ENCODE measurements around the gene CEP76. TPM values are rescaled to one million over a fixed set of nuclear protein-coding genes. Genes with fewer than 3 reads are reported as not detected.

Gene CEP76
- total RNA-seq, 4 donors from 2014 or later, result 7.0 to 10.0 (median 9.3) TPM

DNA sequence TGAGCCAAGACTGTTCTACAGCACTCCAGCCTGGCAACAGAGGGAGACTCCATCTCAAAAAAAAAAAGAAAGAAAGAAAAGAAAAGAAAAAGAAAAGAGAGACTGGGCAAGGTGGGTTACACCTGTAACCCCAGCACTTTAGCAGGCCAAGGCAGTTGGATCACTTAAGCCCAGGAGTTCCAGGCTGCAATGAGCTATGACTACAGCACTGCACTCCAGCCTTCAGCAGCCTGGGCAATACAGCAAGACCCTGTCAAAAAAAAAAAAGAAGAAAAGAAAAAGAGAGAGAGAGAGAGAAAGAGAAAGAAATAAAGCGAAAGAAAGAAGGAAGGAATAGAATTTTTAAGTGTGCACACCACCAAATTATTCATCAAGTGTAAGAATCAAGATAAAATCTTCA lies 47.6 kb downstream of the CEP76 start:
- intact Hi-C loops (cut with DNase I), result no loop called here
- H3K27me3 ChIP-seq, result no peaks in the 10 kb centered on the region
- H3K9me3 ChIP-seq, result no peaks in the 10 kb centered on the region
- peaks cover 0 to 5% of the 10 kb centered on the region in 2 donors for H3K4me1 ChIP-seq
- H3K36me3 ChIP-seq, result no peaks in the 10 kb centered on the region
- H3K27ac ChIP-seq, result no peak overlapping the region
- no peak overlapping the region for H3K4me3 ChIP-seq (replicated peaks in 1 of 3)
- DNase-seq, result no peak
- 95% methylated on average over 1 of the region's 1 CpG for WGBS, 2 donors
- TF ChIP-seq POLR2A (IDR thresholded peaks at IDR 0.05), result no peak
- TF ChIP-seq, protein P1, sequence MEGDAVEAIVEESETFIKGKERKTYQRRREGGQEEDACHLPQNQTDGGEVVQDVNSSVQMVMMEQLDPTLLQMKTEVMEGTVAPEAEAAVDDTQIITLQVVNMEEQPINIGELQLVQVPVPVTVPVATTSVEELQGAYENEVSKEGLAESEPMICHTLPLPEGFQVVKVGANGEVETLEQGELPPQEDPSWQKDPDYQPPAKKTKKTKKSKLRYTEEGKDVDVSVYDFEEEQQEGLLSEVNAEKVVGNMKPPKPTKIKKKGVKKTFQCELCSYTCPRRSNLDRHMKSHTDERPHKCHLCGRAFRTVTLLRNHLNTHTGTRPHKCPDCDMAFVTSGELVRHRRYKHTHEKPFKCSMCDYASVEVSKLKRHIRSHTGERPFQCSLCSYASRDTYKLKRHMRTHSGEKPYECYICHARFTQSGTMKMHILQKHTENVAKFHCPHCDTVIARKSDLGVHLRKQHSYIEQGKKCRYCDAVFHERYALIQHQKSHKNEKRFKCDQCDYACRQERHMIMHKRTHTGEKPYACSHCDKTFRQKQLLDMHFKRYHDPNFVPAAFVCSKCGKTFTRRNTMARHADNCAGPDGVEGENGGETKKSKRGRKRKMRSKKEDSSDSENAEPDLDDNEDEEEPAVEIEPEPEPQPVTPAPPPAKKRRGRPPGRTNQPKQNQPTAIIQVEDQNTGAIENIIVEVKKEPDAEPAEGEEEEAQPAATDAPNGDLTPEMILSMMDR (IDR thresholded peaks at IDR 0.05), result no peak

DNA sequence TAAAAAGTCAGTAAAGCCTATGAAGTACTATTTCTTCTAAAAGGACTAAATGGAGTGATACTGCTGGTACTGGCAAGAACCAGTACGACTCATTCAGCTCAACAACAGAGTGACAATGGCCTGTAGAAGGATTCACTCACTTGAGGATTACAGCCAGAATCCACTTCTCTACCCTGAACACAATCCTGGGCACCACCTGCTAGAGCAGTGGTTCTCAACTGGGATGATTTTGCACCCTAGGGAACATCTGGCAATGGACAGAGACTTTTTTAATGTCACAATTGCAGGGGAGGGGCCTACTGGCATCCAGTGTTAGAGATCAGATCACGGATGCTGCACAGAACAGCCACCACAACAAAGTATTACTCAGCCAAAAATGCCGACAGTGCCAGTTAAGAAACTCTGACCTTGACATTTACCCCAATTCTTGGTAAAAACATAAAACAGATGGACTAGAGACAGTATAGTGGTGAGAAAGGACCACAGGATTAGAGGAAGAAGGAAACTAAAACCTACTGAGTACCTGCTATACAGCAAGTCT lies 49.6 kb downstream of the CEP76 start:
- Histone ChIP-seq H3K36me3 (no peaks in the 10 kb centered on the region), H3K4me1 (peaks cover 0 to 5% of the 10 kb centered on the region in 2 donors), H3K4me3 (replicated peaks in 1 of 3) (no peak overlapping the region), H3K9me3 (no peaks in the 10 kb centered on the region), H3K27ac (no peak overlapping the region), H3K27me3 (no peaks in the 10 kb centered on the region)
- TF ChIP-seq, protein P1 (IDR thresholded peaks at IDR 0.05), result no peak
- TF ChIP-seq POLR2A (IDR thresholded peaks at IDR 0.05), result no peak
- intact Hi-C loops (cut with DNase I), result no loop called here
- 77 to 80% methylated on average over 3 of the region's 3 CpGs for WGBS, 2 donors
- DNase-seq, result no peak

DNA sequence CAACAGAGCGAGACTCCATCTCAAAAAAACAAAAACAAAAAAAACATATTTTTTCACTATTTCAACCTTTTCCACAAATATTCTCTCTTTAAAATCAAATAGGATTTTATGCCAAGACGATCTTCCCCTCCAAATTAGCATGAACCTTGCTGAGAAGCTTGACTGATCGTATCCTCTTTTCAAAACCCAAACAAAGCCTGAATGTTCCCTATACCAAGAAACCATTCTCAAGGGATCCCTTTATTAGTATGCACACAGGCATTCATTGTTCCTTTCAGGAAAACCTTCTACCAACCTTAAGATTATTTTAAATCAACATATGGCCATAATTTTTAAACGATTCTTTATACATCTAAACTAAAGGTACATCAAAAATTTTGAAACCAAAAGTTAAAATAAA lies 50.9 kb downstream of the CEP76 start:
- Histone ChIP-seq H3K36me3 (no peaks in the 10 kb centered on the region), H3K4me3 (replicated peaks in 1 of 3) (no peak overlapping the region), H3K27me3 (no peaks in the 10 kb centered on the region), H3K9me3 (no peaks in the 10 kb centered on the region), H3K27ac (no peak overlapping the region), H3K4me1 (peaks cover 0 to 4% of the 10 kb centered on the region in 2 donors)
- TF ChIP-seq, protein P1 (IDR thresholded peaks at IDR 0.05), result no peak
- no peak for TF ChIP-seq POLR2A (IDR thresholded peaks at IDR 0.05)
- WGBS, 2 donors, result 84 to 85% methylated on average over 4 of the region's 4 CpGs
- DNase-seq, result no peak
- intact Hi-C loops (cut with DNase I), result no loop called here

DNA sequence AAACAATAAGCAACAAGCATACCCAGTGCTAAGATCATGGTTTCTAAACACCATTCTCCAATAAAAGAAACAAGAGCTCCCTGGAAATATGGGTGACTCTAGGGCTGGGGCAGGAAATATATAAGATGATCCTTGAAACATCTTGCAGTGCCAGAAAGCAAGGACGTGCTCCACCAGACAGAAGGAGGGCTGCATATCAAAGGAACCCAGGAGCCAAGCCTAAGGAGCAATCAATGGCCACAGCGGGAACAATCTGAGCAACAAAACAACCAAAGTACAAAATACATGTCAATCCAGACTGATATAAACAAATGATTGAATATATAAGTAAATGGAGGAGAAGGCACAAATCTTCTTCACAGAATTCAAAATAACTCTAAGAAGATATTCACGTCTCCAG lies 54.8 kb downstream of the CEP76 start:
- 86 to 87% methylated on average over 3 of the region's 3 CpGs for WGBS, 2 donors
- Histone ChIP-seq H3K27ac (no peak overlapping the region), H3K27me3 (no peaks in the 10 kb centered on the region), H3K9me3 (no peaks in the 10 kb centered on the region), H3K4me1 (peaks cover 11 to 15% of the 10 kb centered on the region in 2 donors), H3K36me3 (no peaks in the 10 kb centered on the region), H3K4me3 (replicated peaks in 1 of 3) (no peak overlapping the region)
- DNase-seq, result no peak
- intact Hi-C loops (cut with DNase I), result no loop called here
- TF ChIP-seq POLR2A (IDR thresholded peaks at IDR 0.05), result no peak
- TF ChIP-seq, protein P1 (IDR thresholded peaks at IDR 0.05), result no peak

DNA sequence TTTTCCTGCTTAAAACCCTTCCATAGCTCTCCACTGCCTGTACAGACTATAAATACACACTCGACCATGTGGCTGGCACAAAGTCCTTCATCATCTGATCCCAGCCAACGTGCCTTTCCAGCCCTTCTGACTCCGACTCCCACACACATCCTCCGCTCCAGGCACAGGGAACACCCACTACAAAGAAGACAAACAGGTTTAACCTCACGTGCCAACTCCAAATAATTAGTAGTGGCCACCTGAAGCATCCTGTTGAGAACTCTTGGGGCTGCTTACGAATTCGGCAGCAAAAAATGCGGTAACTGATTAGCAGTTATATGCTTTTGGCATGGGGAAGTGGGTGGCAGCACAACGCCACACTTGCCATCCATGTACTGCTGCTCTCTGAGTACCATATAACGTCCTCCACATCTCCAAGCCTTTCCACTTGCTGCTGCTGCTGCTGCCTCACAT lies 56.7 kb downstream of the CEP76 start:
- TF ChIP-seq POLR2A (IDR thresholded peaks at IDR 0.05), result no peak
- TF ChIP-seq, protein P1 (IDR thresholded peaks at IDR 0.05), result no peak
- no peak overlapping the region for H3K4me3 ChIP-seq (replicated peaks in 1 of 3)
- intact Hi-C loops (cut with DNase I), result no loop called here
- peaks cover 11 to 15% of the 10 kb centered on the region in 2 donors for H3K4me1 ChIP-seq
- DNase-seq, result peak; percentile 79 to 84
- H3K9me3 ChIP-seq, result no peaks in the 10 kb centered on the region
- peak overlapping the region in 1 of 3 donors; percentile 47 for H3K27ac ChIP-seq
- 30 to 44% methylated on average over 10 of the region's 10 CpGs for WGBS, 2 donors
- no peaks in the 10 kb centered on the region for H3K36me3 ChIP-seq
- no peaks in the 10 kb centered on the region for H3K27me3 ChIP-seq
